Measurements from ENCODE around the gene NBPF15.
"Not testable (repeated sequence)": the region's sequence is repeated elsewhere in the genome, so short reads cannot be mapped to it uniquely, and the experiment has no call there.

Gene NBPF15, protein sequence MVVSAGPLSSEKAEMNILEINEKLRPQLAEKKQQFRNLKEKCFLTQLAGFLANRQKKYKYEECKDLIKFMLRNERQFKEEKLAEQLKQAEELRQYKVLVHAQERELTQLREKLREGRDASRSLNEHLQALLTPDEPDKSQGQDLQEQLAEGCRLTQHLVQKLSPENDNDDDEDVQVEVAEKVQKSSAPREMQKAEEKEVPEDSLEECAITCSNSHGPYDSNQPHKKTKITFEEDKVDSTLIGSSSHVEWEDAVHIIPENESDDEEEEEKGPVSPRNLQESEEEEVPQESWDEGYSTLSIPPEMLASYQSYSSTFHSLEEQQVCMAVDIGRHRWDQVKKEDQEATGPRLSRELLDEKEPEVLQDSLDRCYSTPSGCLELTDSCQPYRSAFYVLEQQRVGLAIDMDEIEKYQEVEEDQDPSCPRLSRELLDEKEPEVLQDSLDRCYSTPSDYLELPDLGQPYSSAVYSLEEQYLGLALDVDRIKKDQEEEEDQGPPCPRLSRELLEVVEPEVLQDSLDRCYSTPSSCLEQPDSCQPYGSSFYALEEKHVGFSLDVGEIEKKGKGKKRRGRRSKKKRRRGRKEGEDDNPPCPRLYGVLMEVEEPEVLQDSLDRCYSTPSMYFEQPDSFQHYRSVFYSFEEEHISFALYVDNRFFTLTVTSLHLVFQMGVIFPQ

DNA sequence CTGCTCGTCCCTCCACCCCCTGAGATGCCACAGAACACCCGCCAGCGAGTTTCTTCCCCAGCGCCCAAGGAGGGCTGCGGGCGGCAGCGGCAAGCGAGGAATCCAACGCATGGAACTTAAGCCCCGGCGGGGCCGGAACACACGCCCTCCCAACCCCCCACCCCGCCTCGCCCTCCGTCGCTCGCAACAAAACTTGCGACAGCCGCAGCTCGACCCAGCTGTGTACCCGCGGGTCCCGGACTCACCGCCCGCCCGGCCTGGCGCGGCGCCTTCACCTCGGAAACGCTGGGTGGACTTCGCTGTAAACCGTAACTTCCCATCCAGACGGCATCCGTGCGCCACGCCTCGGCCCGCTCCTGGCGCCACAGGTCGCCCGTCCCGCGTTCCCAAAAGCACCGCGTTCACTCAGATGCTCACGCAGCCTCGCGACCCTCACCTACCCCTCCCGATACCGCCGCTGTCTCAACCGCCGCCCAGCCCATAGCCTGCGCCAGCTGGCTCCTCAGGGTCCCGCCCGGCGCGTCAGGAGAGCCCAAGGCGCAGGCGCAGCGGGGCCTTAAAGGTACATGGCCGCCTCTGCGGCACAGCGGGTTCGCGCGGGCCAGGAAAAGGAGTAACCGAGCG is at the start of gene NBPF15:
Gene NBPF15 (minus strand): TSS at position 534 of the 624 bp plus-strand sequence. CDS start 21,666 bp downstream, outside the sequence.
- peak; percentile 34 to 48 for DNase-seq (ENCODE audit: low read depth in 2 of 2)

DNA sequence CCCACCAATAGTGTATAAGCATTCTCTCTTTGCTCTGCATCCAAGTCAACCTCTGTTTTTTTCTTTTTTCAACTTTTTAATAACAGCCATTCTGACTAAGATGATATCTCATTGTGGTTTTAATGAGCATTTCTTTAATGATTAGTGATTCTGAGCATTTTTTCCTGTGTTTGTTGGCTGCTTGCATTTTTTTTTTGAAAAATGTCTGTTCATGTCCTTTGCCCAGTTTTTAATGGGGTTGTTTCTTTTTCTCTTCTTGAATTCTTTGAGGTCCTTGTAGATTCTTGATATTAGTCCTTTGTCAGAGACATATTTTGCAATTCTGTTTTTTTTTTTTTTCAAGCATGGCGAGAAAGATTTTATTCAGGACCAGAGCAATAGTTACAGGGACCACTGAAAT is 35.0 kb upstream of the NBPF15 start:
- DNase-seq (ENCODE audit: low read depth in 2 of 2) = not testable (repeated sequence)

DNA sequence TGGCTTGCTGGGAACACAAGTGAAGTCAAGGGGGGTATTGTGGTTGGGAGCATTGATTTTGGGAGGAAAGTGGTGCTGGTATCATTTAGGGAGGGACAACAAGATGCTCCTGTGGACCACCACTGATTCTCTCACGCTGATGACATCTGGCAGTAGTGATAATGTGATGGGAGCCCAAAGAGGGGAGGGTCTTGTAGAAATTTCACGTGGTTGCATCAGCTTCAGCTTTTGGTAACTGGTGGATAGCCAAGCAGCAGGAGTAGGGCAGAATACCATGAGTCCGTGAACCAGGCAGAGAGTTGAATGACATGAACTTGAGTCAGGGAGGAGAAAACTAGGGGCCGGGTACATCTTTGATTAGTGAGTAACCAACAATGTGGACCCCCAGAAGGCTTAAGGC is 32.7 kb upstream of the NBPF15 start:
- not testable (repeated sequence) for DNase-seq (ENCODE audit: low read depth in 2 of 2)

DNA sequence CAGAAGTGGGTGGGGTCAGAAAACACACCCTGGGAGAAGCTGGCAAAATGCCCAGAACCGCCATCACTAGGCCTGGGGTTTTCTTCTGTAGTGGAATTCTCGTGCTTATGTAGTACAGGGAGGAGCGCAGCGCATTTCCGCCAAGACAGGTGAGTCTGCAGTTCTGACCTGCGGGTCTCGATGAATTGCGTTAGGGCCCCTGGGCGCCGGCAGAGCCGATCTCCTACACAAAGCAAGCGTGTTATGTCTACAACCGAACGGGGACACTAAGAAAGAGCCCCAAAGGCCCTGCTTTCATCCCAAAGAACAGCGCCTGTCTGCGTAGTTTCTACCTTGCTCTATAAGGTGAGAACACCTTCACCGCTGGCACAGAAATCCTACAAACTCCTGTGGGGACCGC is 28.9 kb upstream of the NBPF15 start:
- DNase-seq (ENCODE audit: low read depth in 2 of 2) = peak in 1 of 2 donors; percentile 6

DNA sequence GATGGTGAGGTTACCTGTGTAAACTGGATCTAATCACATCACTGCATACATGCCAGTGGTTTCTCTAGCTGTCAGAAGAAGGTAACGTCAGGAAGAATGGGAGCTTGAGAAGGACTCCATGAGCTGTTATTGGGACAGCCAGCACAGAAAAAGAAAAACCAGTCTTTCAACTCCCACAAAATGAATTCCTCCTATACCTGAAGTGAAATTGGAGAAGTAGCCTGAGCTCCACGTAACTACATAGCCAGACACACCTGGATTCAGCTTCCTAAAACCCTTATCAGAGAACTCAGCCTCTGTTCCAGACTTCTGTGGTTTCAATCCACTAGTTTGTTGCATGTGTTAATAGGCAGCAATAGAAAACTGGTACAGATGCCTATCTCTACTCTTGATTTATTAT is 25.5 kb upstream of the NBPF15 start:
- DNase-seq (ENCODE audit: low read depth in 2 of 2) = not testable (repeated sequence)

DNA sequence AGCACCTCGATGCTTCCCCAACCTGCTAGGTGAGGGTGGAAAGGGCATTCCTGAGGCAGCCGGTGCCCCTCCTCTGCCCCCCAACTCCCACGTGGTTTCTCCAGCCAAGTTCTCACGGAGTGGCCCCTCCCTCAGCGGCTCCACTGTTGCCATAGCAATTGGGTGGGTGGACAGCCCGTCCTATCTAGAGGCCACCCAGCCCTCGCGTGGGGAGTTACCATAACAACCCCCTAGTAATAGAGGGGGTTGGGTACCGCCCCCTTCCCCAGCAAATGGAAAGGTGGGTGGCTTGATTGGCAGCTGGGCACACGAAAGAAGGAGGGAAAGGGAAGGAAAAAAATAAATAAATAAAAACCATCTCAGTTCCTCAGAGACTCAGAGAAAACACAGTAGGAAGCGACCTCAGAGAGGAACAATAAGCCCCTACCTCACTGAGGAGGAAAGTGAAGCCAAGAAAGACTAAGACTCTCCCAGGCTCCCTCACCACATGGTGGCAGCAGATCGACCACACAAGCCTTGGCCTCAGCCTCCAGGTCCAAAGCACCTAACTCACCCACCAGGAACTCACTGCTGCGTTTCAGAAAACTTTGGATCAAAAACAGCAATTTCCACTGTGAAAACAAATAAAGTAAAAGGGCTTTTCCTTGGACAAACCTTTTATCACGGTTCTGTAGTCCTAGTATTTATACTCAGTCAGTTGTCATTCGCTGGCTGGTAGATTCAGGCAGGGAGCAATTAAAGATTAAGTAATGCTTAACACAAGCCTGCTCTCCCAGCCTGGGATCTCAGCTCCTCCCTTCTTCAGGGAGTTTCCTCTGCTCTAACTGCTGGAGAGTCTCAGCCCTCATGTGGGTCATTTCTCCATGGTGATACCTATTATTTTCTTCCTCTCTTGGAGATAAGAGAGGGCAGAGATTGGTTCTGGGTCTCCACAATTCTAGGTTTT is 23.9 kb upstream of the NBPF15 start:
- DNase-seq (ENCODE audit: low read depth in 2 of 2) = not testable (repeated sequence)

DNA sequence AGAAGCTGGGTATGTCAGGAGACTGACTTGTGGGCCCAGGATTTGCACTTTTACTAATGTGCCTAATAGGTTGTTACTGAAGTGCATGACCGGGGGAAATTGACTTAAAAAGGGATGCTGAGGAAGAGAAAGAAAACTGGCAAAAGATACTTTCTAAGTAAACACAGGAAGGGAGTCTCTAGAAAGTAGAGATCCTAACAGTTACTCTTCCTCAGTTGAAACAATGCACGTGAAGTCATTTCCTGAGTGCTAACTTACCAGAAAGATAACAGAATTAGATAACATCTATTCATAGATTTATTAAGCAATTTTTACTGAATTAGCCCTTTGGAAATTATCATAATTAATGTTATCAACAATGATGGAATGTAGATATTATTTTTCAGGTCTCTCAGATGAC is 12.4 kb upstream of the NBPF15 start:
- not testable (repeated sequence) for DNase-seq (ENCODE audit: low read depth in 2 of 2)

DNA sequence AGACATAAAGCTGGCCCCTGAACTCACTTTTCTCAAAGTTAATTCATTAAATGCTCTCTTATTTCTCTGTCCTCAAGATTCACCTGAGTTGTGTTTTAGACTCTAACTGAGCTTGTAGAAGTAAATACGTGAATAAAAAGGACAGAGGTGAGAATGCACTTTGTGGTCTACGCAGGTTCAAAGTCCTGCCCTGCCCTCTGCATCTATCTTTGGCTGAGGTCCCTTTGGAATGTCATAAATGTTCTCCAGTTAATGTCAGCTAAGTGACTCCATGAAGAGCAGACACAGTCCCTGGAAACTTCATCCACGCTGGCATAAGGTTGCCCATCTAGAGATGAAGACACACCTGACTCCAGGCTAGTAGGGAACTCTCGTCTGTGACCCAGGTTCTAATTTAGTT is 10.0 kb upstream of the NBPF15 start:
- not testable (repeated sequence) for DNase-seq (ENCODE audit: low read depth in 2 of 2)

DNA sequence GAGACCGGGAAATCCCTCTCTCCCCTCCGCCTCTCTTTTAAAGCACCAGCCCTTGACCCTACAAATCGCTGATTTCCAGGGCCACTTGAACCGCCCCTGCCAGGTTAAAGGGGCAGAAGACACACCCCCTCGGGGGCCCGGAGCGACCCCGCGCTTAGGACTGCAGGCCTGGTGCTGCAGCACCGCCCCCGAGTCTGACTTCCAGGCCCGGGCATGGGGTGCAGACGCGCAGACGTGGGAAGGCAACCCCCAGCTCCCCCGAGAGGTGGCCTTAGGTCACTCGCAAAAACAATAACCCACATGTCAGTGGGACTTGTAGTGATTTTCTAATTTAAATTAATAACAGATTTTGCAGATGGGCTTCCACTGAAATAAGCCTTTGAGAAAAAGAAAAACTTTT is 309 bp upstream of the NBPF15 start:
- not testable (repeated sequence) for DNase-seq (ENCODE audit: low read depth in 2 of 2)

DNA sequence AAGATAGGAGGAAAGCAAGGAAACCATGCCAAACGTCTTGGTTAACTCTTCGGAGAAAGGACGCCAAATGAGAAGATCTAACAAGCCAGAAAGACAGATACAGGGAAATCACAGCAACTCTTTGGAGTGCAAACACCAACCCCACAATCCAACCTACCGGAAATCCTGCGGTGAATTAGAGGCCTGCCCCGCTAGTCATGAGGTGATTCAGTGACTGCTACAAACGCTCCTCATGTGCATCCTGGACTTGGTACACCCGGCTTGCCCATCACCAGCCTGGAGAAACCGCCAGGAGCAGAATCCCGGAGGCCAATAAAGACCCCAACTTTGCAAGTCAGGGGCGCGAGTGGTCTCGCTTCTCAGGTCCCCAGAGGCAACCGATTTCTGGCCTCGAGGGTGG is 783 bp downstream of the NBPF15 start:
- DNase-seq (ENCODE audit: low read depth in 2 of 2) = not testable (repeated sequence)

DNA sequence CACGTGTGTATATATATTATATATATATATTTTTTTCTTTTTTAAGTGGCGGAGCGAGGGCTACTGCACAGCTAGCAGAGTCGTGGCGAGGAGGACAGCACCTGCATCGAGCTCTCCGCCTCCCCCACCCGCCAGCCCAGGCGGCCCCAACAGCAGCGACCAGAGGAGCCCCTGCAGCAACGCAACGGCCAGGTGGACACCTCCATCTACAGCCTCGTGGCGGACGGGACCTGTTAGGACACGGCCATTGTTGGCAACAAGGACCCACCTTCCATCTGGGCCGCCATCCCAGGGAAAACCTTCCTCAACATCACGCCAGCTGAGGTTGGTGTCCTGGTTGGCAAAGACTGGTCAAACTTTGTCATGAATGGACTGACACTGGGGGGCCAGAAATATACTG is 19.1 kb downstream of the NBPF15 start:
- DNase-seq (ENCODE audit: low read depth in 2 of 2) = not testable (repeated sequence)

DNA sequence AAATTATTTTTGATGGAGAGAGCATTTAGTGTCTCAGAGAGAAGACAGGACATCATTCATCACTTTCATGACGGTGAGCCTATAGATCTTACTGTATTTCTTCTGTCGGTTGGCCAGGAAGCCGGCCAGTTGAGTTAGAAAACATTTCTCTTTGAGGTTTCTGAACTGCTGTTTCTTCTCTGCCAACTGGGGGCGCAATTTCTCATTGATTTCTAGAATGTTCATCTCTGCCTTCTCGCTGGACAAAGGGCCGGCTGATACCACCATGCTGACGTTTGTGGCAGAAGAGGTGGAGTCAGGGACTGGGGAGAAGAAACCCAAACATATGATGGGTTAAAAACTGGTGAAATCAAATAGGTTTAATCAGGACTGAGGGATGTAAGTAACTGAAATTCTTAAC is 21.7 kb downstream of the NBPF15 start:
- not testable (repeated sequence) for DNase-seq (ENCODE audit: low read depth in 2 of 2)

DNA sequence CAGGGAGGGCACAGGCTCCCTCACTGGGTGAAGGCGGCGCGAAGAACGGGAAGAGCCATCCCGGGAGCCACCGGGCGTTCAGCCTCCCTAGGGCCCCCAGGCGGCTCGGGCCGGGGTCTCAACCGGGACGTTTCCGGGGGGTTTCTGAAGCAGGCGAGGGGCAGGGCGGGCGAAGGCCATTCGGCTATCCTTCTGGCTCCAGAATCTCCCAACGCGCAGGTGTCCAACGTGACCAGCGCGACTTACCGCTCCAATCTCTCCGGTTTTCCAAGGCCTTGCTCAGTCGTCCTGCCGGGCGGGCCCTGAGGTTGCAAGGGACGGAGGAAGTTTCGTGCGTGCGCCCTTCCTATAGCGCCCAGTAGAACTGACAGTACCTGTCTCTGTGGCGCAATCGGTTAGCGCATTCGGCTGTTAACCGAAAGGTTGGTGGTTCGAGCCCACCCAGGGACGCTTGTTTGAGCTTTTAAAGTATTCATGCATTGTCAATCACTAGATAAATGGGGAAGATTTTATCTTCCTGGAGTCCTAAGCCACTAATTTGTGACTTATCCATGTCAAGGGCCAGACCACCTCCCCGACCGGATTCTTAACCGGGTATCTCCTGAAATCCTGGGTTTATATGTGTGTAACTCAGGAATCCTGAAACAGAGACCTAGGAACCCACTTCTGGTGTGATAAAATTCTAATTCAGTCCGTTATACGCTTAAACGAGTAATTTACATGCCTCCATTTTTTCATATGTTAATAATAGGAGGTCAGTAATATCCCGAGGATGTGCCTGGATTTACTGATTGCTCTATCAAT is 42.4 kb downstream of the NBPF15 start:
- peak; percentile 26 to 44 for DNase-seq (ENCODE audit: low read depth in 2 of 2)

DNA sequence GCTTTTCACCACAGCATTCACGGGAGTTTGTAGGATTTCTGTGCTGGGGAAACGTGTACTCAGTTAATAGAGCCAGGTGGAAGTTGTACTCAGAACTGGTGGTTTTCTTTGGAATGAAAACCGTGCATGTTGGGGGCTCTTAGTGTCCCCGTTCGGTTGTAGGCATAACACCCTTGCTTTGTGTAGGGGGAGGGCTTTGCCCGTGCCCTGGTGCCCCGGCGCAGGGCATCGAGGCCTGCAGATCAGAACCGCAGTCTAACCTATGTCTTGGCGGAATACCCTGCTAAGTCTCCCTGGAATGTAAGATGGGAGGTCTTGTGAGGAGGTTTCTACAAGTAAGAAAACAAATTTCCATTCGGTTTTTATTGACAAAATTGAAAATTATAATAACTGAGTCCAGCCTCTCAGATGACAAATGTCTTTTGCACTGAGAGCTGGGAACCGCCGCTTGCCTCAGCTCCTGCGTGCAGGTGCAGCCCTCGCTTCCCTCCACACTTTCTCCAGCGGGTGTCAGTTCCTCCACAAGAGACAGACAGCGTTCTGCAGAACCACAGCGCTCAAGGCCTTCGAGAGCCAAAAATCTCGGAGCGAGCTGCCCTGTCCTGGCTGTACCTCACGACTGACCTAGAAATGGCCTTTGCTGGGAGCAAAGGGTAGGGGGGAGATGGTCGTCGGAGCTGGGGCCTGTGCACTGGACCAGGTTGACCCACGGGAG is 47.9 kb downstream of the NBPF15 start:
- not testable (repeated sequence) for DNase-seq (ENCODE audit: low read depth in 2 of 2)

DNA sequence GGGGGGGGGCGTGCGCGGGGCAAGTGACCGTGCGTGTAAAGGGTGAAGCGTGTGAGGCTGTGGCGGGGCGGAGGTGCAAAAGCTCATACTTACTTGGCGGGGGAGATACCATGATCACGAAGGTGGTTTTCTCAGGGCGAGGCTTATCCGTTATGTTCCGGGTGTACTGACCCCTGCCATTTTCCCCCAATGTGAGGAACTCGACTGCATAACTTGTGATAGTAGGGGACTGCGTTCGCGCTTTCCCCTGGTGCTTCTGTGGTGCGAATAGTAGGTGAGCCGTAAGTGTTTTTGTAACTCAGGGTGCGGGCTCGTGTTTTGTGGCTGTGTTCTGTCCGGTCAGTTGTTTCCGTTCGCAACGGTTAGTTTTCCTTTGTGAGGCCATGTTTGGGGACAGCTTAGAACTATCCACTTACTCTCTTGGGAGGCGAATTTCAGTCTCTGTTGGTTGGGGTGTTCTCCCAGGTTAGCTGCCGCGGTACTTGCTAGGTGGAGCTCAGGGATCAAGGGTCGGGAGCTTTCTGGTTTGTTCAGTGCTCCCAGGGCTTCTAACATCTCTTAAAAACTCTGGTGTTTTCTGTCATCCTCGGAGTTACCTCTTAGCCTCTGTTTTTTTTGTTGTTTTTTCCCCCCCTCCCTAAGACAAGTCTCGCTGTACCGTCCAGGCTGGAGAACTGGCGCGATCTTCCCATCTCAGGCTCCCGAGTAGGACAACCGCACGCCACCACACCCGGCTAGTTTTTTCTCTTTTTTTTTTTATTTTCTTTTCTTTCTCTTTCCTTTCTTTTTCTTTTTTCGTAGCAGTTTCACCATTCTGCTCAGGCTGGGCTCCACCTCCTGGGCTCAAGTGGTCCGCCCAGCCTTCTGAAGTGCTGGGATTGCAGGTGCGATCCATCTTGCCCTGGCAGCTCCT is 48.7 kb downstream of the NBPF15 start:
- peak; percentile 71 to 76 for DNase-seq (ENCODE audit: low read depth in 2 of 2)

DNA sequence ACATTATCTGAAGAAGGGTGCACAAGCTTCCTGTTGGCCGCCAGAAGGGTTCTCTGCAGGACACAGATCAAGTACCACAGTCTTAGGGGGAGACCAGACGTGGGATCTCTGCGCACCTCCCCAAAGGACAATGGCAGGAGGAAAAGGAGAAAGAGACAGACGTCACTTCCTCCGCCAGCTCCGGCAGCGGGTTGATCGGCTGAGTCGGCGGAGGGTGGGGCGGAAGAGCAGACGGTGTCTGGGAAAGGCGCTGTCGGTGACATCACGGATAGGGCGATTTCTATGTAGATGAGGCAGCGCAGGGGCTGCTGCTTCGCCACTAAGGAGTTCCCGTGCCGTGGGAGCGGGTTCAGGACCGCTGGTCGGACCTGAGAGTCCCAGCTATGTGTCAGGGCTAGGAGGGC is 49.4 kb downstream of the NBPF15 start:
- DNase-seq (ENCODE audit: low read depth in 2 of 2) = peak; percentile 39 to 61

DNA sequence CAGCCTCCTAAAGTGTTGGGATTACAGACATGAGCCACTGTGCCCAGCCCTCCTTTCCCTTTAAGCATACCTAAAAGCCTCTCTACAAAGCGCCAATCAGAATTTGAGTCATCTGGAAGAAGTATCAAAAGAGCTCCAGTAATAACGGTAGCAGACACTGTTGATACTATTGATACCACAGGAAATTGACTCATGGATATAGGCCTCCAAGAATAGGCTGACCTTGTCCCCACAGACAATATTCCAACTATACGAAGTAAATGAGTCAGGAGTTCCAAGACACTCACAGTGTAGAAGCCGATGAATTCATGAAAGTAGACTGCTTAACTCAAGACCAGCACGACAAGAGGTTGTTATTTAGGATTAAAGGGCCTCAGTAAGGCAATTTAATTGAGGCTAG is 58.7 kb downstream of the NBPF15 start:
- DNase-seq (ENCODE audit: low read depth in 2 of 2) = not testable (repeated sequence)

DNA sequence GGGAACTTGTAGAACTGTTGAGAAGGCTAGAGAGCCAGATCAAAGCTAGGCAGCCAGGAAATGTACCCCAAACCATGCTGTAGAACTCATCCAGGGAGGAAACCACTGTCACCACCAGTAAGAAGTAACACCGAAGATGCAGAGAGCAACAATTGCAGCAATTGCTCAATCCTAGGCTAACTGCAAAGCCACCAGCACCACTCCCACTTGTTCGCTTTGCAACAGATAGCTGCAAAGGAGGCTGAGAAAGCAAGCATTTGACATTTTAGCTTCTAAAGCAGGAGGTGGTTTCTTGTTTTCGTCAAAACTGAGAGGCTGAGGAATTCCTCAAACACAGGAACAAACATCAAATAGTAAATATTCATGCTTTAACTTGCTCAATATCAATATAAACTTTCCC is 89.8 kb downstream of the NBPF15 start:
- DNase-seq (ENCODE audit: low read depth in 2 of 2) = not testable (repeated sequence)

Measured in stimulated activated CD4-positive, alpha-beta T cell treated with anti-CD3 and anti-CD28 coated beads, Interleukin-1b, Interleukin-23, amount 100 ng/mL, for 1 hour (primary cell).